Activated gamma-delta T cell treated with anti-CD3 and anti-CD28 coated beads, Interleukin-2, amount 50 U/mL, for 16 hours (primary cell): Measurements from ENCODE around the gene PAMR1.
"Not testable (repeated sequence)": the region's sequence is repeated elsewhere in the genome, so short reads cannot be mapped to it uniquely, and the experiment has no call there.

Experiments used
- DNase-seq: peaks from one replicate; pipeline ENCODE4 v3.0.0-alpha.2; 2020; ENCODE audit warnings: low read depth

PAMR1 gene

DNA sequence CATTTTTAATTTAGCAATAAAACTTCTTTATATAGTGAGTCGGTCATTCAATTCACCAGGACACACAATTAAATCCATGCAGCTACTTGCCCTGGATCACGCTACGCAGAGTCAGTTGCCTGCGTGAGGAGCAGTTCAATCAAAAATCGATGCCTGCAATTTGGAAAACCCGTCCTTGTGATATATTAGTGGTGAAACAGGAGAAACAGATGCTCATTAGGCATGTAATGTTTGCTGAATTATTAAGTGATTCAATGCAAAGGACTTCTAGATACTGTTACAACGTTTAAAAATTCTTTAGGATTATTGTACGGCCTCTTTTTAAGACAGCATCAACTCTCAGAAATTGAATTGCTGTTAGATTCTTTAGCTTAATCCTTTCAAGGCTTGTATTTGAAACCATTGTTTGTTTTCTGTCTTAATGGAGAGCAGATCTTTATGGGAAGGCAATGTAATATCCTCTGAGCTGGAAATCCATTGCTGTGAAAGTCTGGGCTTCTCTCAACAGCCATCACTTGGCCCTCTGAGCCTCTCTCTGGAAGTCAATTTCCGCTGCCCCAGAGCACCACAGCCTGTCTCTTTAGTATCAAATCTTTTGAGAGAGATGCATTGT is 20.1 kb upstream of the PAMR1 start:
- no peak for DNase-seq

DNA sequence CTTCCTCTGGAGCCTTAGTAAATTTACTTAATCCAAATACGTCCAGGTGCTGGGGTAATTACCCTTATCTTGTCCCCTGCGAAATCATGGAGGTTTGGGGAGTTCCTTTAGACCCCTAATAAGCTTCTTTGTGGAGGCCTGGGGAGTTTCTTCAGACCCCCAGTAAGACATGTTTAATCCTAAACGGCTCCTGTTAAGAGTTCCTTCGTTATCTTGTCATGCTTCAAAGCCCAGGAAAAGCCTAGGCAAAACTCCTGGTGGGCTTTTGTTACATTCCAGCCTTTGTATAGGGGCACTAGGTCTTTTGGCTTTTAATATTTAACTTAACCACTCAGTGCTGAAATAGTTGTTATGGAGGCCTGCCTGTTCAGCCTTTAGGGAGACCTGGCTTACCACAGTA is 18.1 kb upstream of the PAMR1 start:
- no peak for DNase-seq

DNA sequence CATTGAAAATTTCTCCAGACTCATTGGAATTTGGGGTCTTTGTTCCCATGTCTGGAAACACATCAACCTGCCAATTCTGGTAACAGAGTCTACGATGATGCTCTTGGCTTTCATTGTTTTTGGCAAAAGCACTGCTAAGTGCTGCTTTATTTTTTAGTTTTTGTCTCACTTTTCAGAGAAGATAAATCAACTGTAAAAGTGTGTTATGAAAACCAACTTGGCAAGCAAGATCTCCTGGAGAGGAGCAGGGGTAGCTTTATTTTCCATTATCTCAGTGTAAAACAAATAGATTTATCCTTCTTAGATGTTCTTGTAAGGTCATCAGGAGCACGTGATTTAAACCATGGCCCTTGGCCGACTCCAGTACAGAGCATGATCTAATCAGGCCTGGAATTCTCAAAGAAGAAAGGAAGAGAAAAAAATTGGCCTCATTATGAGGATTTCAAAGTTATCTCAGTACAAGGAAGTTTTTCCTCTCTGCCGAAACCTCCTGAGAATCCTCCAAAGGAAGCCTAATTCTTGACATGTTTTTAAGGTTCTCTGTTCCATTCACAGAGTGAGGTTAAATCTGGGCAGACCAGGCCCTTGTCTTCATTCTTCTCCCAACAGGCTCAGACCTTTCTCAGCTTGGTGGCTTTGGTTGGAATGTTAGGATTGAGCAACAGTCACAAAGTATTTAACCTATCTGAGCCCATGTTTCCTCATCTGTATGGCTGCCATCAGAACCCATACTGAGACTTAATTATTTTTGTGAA is 16.4 kb upstream of the PAMR1 start:
- DNase-seq: no peak

DNA sequence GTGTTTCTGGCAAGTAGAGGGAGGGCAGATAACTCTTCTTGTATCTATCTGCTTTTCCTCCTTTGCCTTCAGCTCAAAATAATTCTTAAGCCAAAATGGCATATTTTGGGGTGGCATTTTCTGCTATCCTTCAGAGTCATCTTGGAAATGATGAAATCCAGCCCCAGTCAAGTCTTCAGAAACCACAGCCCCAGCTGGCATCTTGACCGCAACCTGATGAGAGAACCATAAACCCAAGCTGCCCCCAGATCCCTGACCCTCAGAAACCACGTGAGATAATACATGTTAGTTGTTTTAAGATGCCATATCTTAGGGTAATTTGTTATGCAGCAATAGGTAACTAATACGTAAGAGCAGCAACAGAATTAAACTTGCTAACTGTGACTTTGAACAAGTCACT is 15.1 kb upstream of the PAMR1 start:
- DNase-seq: no peak

DNA sequence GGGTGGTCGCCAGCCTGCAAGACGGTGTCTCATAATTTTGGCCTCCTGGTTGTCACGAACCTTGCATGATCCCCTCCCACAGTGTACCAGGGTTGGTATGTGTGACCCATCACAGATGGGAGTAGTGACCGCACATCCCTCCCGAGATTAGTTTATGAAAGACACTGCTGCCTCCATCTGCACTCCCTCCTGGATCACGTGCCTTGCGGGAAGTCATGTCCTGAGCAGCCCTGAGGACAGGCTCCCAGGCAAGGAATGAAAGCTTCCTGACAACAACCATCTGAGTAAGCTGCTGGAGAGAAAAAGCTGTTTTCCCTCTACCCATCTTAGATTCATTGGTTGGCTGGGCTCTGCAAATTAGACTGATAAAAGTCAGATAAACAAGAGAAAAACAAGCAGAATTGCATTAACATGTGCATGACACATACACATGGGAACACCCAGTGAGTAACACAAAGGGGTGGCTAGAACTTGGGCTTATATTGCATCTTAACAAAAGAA is 14.4 kb upstream of the PAMR1 start:
- no peak for DNase-seq

DNA sequence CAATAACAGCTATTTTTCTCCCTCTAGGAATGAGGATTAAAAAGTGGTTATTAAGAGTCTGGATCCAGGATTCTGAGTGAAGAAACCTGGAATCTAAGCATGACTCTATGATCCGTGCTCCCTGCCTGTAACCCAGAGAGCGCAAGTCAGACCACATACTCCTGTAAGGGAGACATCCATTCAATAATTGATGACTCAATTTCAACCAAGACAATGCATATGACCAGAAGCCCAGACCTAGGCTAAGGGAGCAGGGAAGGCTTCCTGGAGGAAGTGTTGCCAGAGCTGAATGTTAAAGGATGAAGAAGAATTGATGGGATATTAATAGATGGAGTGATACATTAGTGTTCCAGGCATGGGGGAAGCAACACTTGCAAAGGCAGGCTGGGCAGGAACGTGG is 13.8 kb upstream of the PAMR1 start:
- no peak for DNase-seq

DNA sequence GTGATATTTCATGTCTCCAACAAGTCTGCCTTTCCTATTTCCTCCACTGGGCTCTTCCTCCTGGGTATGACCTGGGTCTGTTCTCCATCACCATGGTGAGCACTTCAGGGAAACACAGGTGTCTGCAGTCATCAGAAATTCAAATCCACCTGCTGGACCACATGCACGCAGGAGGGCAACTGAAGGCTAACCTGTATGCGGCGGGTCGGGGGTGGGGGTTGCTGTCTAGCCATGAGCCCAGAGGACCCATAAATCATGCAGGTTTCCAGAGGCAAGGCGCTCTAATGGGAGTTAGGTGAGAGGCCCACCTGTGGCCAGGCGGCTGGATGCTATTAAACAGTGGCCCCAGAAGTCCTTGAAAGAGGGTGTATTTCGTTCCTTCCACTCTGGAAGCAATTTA is 11.1 kb upstream of the PAMR1 start:
- no peak for DNase-seq

DNA sequence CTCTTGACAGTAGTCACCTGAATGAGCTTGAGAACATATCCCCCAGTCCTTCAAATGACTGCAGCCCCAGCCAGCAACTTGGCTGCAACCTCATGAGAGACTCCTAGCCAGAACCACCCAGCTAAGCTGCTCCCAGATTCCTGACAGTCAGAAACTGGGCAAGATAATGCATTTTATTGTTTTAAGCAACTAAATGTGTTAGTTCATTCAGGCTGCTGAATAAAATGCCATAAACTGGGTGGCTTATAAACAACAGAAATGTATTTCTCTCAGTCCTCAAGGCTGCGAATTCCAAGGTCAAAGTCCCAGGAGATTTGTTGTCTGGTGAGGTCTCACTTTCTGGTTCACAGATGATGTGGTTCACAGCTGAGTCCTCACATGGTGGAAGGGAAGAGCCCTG is 5.8 kb upstream of the PAMR1 start:
- DNase-seq: no peak

DNA sequence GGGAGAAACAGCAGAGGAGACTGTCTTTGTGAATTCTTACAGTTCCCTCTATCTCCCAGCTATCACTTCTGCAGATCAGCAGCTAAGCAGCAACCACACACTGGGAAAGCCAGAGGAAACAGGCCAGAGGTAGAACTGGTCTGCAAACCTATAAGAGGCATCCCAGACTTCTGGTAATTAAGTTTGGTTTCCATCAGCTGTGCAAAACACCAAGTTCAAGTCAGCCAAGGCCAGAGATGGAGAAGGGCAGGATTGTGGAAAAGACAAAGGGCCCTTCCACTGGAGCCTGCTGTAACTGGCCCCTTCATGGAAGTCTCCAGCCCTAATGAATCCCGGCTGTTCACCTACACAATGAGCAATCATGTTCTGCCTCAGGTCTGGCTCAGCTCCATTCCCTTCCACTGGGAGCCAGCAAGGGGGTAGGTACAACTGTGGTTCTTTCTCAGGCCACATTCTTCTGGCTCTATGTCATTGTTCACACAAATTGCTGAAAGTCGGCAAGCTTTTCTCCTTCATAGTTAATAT is 4.6 kb upstream of the PAMR1 start:
- DNase-seq: no peak

DNA sequence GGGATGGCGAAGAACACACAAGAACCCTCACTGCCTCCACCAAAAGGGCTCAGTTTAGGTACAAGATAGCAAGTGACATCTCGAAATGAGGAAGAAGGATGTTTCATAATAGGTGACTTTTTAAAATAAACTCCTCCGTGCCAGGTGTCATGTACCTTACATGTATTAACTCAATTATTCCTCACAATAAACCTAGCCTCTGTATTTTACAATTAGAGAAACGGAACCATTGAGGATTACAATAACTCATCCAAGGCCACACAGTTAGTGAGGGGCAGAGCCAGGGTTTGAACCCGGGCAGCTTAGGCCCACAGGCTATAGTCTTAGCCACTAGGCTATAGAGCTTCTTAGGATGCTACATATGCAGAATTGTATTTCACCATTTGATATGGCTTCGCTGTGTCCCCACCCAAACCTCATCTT is 965 bp upstream of the PAMR1 start:
- no peak for DNase-seq

DNA sequence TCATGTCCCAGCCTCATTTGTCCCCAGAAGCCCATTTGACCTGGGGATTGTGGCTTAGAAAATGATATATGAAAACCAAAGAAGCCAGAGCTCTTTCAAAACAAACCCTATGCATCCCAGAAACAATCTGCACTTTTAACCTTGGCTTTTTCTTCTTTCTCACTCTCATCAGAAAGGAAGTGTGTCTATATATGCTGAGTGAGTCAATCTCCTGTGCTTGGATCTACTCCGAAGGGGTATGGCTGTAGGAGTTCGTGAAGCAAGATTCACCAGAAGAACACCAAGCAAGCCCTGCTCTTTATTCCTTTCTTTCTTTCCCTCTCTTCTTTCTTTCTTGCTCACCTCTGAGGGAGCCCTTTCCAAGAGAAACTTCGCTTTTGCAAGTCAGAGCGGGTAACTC is 636 bp downstream of the PAMR1 start:
- no peak for DNase-seq

DNA sequence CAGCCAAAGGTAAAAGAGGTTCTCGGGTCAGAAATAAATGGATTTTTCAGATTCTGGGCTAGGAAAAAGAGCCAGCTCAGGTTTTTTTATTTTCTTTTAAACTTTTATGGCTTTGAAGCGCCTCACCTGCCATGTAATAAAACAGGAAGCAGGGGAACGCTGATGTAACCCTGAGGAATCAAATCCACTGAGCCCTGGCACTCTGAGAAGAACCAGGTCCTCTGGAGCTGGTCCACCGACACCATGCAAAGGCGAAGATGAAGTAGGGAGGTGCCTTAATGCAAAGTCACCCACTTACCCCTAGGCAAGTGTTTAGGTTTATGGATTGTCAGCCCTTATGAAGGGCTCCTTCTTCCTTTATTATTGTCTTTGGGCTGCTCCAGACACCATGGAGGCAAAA is 1.6 kb downstream of the PAMR1 start:
- DNase-seq: no peak

DNA sequence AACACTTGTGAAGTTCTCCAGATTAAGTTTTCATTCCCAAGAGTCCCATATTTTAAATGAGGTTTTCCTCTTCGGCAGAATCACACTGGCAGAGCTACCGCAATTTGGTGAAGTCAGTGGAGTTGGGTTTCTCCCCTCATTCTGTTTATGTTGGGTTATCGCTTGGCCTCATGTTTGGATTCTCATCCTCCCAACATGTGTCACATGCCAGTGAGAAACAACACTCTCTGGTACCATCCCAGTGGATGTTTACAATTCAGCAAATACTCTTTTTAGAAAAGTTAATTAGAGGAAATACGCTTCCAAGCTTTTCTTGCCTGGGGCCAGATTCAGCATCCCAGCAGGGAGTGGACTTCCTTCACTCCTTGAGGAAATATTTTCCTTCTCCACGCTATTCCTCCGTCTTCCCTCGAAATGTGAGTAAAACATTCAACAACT is 2.1 kb downstream of the PAMR1 start:
- DNase-seq: no peak

DNA sequence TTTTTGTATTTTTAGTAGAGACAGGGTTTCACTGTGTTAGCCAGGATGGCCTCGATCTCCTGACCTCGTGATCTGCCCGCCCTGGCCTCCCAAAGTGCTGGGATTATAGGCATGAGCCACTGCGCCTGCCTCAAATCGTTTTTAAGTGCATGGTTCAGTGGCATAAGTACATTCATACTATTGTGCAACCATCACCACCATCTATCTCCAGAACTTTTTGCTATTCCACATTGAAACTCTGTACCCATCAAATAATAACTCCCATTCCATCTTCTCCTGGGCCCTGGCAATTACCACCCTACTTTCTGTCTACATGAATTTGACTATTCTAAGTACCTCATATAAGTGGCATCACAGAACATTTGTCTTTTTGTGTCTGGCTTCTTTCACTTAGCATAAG is 3.3 kb downstream of the PAMR1 start:
- DNase-seq: not testable (repeated sequence)

DNA sequence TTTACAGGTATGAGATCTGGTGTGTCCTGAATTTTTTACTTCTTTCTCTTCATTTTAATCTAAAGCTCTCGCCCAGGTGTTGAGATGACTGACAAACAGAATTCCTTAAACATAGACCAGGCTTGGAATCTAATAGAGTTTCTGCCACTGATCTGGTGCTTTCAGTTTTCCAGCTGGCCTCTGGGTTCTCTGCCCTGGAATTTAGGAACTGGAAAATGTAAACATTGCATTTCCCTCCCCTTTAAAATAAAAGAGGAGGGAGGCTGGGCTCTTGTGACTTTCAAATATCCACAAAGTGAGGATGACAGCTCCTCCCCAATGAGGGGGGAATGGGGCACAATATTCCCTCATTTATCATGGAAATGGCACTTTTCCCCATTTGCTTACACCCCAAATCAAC is 5.0 kb downstream of the PAMR1 start:
- no peak for DNase-seq

DNA sequence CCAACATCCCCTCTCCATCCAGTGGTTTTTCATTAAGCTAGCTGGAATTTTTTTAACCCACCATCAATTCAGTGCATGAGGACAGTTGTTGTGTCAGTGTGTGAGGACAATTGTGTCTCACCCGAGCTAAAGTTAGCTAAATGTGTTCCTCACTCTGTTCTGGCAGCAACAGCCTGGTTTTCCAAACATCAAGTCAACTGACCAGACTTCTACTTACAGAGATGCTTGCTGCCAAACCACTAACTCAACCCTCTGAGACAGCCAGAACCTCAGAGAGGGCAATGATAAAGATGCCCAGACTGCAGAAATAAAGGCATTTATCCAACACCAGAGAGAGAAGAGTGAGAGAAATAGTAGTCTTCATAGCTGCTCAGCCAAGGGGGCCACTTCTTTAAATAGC is 6.7 kb downstream of the PAMR1 start:
- no peak for DNase-seq

DNA sequence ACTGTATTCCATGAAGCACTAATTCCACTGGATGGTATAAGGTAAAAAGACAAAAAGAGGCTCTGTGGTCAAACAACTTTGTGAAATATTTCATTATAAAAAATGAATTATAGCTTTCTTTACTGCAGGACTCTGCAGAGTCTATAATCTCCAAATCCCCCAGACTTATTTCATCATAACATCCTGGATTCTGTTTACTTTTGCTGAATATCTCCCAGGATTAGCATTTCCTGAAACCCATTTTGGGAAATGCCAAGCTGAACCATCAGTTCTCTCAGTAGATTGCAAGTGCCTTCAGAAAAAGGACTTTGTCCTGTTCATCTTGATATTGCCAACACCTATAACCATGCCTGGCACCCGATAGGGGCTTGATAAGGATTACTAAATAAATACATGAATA is 7.9 kb downstream of the PAMR1 start:
- DNase-seq: no peak

DNA sequence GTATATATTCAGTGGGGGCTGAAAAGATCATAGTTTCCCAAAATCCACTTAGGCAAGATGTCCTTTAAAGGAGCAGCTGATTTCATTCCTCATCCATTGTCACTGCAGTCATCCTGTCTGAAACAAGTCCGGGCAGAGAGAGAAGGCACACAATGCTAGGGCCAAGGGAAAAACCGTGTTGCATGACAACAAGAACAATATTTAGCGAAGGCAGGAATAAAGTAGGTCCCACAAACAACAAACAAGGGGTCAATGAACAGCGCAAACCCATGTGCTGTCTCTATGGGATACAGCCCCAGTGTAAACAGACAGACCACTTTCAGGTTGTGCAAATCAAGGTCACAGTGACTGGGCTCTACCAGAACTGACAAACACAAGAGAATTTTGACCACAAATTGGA is 9.0 kb downstream of the PAMR1 start:
- DNase-seq: no peak

DNA sequence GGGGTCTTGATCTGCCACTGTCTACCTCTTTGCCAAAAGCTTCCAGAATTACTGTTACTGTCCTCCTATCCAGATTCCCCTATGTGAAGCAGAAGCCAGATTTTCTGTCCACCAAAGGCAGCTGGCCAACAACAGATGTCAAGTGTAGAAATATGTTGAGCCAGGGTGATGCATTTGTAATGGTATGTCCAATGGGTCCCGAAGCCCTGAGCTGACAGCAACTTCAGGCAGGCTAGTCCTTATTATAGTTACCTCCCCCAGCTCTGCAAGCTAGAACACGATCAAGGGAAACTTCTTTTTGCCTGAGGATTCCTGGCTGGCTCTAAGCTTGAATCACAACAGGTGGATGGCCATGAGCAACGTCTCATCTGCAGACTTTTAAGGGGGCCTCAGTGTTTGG is 10.2 kb downstream of the PAMR1 start:
- DNase-seq: no peak

DNA sequence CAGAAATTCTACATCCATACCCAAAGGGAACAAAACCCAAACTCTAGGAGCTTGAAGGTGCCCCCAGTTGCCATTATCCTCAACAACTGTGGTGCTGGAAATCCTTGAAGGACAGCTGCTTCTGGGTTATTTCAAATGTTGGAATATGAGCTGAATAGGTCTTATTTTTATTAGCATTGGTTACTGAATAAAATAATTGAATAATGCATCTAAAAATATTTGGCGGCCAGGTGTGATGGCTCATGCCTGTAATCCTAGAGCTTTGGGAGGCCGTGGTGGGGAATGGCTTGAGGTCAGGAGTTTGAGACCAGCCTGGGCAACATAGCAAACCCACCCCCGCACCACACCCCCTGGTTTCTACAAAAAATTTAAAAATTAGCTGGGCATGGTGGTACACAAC is 10.9 kb downstream of the PAMR1 start:
- DNase-seq: no peak

DNA sequence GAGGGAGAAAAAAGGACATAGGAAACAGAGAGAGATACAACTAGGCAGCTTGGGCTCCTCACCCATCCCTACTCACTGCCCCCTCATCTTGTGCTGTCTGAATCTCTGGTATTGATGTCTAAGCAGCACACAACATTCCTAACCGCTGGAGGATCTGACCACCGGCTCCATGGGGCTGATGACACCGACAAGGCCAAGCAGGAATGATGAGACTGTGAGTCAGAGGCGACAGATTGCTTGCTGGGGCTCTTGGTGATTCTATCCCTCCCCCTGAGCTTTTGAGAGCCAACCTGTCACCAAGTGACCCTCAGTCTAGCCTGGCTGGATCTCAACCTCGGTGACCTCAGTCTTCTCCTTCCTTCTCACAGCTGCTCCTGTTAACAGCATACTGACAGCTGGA is 13.8 kb downstream of the PAMR1 start:
- DNase-seq: no peak

DNA sequence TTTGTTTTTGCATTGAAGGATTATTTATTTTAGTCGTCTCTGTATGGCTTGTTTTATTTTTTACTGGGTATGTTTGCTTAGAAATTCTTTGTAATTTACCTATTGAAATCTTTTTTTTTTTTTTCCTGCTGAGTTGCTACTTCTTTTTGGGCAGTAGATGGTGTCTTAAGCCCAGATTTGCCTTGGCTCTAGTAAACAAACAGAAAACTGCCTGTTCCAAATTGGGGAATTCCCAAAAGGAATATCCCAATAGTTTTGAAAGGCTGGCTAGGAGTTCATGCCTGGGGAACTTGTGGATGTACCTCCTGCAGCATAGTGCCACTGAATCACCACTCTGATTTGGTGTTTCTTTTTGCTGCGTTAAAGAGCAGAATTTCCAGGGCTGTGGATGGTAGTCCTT is 17.7 kb downstream of the PAMR1 start:
- no peak for DNase-seq

DNA sequence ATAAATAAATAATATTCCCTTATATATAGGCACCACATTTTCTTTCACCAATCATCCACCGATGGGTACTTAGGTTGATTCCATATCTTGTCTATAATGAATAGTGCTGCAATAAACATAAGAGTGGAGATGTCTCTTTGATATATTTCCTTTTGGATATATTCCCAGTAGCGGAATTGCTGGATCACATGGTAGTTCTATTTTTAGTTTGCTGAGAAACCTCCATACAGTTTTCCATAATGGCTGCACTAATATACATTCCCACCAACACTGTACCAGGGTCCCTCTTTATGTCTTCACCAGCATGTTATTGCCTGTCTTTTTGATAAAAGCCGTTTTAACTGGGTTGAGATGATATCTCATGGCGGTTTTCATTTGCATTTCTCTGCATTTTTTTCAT is 23.6 kb downstream of the PAMR1 start:
- DNase-seq: no peak

DNA sequence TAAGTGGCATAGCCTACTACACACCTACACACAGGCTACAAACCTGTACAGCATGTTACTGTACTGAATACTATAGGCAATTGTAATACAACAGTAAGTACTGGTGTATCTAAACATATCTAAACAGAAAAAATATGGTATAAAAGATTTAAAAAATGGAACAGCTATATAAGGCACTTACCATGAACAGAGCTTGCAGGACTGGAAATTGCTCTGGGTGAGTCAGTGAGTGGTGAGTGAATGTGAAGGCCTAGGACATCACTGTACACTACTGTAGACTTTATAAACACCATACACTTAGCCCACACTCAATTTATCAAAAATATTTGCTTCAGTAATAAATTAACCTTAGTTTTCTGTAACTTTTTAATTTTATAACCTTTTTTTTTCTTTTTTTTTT is 24.7 kb downstream of the PAMR1 start:
- DNase-seq: no peak
